Activated CD8-positive, alpha-beta T cell treated with anti-CD3 and anti-CD28 coated beads, Interleukin-2, amount 10 ng/mL, durations not matched to agents 7 days and 5 days (primary cell): ENCODE data around the gene RANGAP1. TPM values are rescaled to one million over a fixed set of nuclear protein-coding genes. Genes with fewer than 3 reads are reported as not detected.

Source experiments
- ATAC-seq: fragments of 150-1000 bp; cut with Tn5 transposase; one replicate; pipeline ENCODE4 v1.10.0; 2021; ENCODE audit warnings: moderate library complexity
- CTCF ChIA-PET: fragments of 350-600 bp; sonication (Branson Sonifier 250); formaldehyde crosslinking; loops from one replicate; lab custom pipeline; 2021; ENCODE audit warnings: antibody characterized with exemption; lab: Charles Lee
- POLR2A ChIA-PET: fragments of 350-600 bp; sonication (Branson Sonifier 250); formaldehyde crosslinking; loops from one replicate; lab custom pipeline; 2021; ENCODE audit warnings: antibody characterized with exemption; lab: Charles Lee
- DNase-seq: peaks from one replicate; pipeline ENCODE4 v3.0.0-alpha.2; 2020
- H3K27ac Mint-ChIP-seq: one replicate; pipeline ENCODE4 v1.8.0; 2021; ENCODE audit warnings: mild to moderate bottlenecking, mixed read lengths
- H3K27me3 Mint-ChIP-seq: one replicate; pipeline ENCODE4 v1.8.0; 2021; ENCODE audit warnings: low read depth, mixed read lengths
- H3K36me3 Mint-ChIP-seq: one replicate; pipeline ENCODE4 v1.8.0; 2021; ENCODE audit warnings: low read depth, mixed read lengths
- H3K4me1 Mint-ChIP-seq: one replicate; pipeline ENCODE4 v1.8.0; 2021; ENCODE audit warnings: low read depth, mixed read lengths
- H3K4me3 Mint-ChIP-seq: one replicate; pipeline ENCODE4 v1.8.0; 2021; ENCODE audit warnings: mild to moderate bottlenecking, mixed read lengths
- H3K9me3 Mint-ChIP-seq: one replicate; pipeline ENCODE4 v1.8.0; 2022; ENCODE audit warnings: mixed read lengths; ENCODE audit not compliant: insufficient read depth
- total RNA-seq, 2 experiments: library from RNA; stranded (reverse); gene quantifications; one replicate each; pipeline ENCODE4 v1.2.3, GENCODE V29; 2021

RANGAP1 gene
- total RNA-seq, 2 experiments from 2014 or later: 123 to 125 TPM

DNA sequence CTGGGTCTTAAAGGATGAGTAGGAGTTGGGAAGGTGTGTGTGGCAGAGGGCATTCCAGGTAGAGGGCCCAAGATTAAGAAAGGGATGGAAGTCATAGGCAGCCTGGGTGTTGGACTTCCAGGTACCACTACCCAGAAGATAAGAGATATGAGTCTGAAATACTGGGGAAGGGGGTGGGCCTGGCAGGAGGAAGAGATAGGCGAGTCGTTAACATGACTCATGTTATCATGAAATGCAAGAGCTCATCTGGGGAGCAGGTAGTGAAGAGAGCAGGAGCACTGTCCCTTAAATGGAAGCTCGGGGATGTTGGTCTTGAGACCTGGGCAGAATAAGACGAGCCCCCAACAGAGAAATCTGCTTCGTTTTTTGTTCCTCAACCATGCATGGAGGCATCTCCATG is 25.5 kb upstream of the RANGAP1 start:
- peak overlapping the region; percentile 2 for H3K27ac Mint-ChIP-seq
- POLR2A ChIA-PET: interaction anchor here (0.6 kb wide), 1 partner anchor 628 kb away, joined by 4 read pairs; no protein-coding TSS in a partner anchor
- peaks cover 13% of the 10 kb centered on the region for H3K4me1 Mint-ChIP-seq
- H3K27me3 Mint-ChIP-seq: no peaks in the 10 kb centered on the region
- no peak overlapping the region for H3K4me3 Mint-ChIP-seq
- no peaks in the 10 kb centered on the region for H3K9me3 Mint-ChIP-seq
- CTCF ChIA-PET: interaction anchor here (1.5 kb wide), 1 partner anchor 9 kb away, joined by 5 read pairs; no protein-coding TSS in a partner anchor
- ATAC-seq (no peak), DNase-seq (no peak)
- H3K36me3 Mint-ChIP-seq: peaks cover 22% of the 10 kb centered on the region

GRCh38 chr22:41310336-41310735 is 24.3 kb upstream of the RANGAP1 start:
- Mint-ChIP-seq H3K27me3 (no peaks in the 10 kb centered on the region), H3K9me3 (no peaks in the 10 kb centered on the region), H3K27ac (no peak overlapping the region), H3K4me3 (no peak overlapping the region), H3K36me3 (peaks cover 23% of the 10 kb centered on the region), H3K4me1 (peaks cover 20% of the 10 kb centered on the region)
- ChIA-PET CTCF (interaction anchor here (0.7 kb wide), 1 partner anchor 127 kb away, joined by 3 read pairs; no protein-coding TSS in a partner anchor), POLR2A (no interaction called here)
- ATAC-seq (no peak), DNase-seq (no peak)

DNA sequence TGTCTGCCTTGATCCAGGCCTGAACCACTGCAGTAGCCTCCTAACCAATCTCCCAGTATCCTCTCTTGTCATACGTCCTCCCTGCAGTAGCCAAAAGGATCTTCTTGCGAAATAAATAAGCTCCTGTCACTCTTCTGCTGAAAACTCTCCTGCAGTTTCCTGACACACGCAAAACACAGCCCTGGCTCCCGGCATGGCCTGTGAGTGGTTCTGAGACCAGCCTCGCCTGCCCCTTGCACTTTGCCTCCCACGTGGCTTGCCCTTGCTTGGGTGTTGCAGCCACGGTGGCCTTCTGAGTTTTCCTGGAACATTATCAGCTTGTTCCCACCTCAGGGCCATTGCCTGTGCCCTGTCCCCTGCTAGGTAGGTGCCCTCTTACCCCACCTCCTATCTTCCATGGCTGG is 22.6 kb upstream of the RANGAP1 start:
- H3K27me3 Mint-ChIP-seq: no peaks in the 10 kb centered on the region
- no peaks in the 10 kb centered on the region for H3K9me3 Mint-ChIP-seq
- CTCF ChIA-PET: no interaction called here
- POLR2A ChIA-PET: no interaction called here
- H3K4me1 Mint-ChIP-seq: peaks cover 31% of the 10 kb centered on the region
- peaks cover 27% of the 10 kb centered on the region for H3K36me3 Mint-ChIP-seq
- DNase-seq (no peak), ATAC-seq (no peak)
- H3K27ac Mint-ChIP-seq: peak overlapping the region; percentile 55
- no peak overlapping the region for H3K4me3 Mint-ChIP-seq

GRCh38 chr22:41308054-41308453 is 22.1 kb upstream of the RANGAP1 start:
- no peaks in the 10 kb centered on the region for H3K27me3 Mint-ChIP-seq
- H3K27ac Mint-ChIP-seq: peak overlapping the region; percentile 55
- ATAC-seq (no peak), DNase-seq (no peak)
- POLR2A ChIA-PET: no interaction called here
- H3K4me3 Mint-ChIP-seq: no peak overlapping the region
- no peaks in the 10 kb centered on the region for H3K9me3 Mint-ChIP-seq
- peaks cover 27% of the 10 kb centered on the region for H3K36me3 Mint-ChIP-seq
- CTCF ChIA-PET: no interaction called here
- H3K4me1 Mint-ChIP-seq: peaks cover 36% of the 10 kb centered on the region

DNA sequence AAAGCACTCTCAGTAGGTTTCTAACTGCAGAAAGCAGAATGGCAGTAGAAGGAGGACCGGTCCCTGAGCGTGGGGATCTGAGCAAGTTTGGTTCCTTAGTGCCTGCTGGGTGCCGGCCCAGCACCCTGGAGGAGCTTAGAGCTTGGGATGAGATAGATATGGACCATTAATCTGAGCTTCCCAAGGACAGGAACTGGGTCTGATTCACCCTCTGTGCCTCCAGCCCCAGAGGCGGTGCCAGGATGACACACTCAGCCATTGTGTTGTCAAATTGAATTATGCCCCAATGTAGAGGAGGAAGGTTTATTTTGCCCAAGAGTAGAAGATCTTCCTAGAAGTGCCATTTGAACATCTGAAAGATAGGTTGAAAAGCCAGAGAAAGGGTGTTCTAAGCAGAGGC is 19.7 kb upstream of the RANGAP1 start:
- ChIA-PET CTCF (interaction anchor here (1.2 kb wide), 1 partner anchor 68 kb away, joined by 3 read pairs; no protein-coding TSS in a partner anchor), POLR2A (interaction anchor here (1.1 kb wide), 1 partner anchor 19 kb away, joined by 4 read pairs; no protein-coding TSS in a partner anchor)
- no peaks in the 10 kb centered on the region for H3K27me3 Mint-ChIP-seq
- no peaks in the 10 kb centered on the region for H3K9me3 Mint-ChIP-seq
- ATAC-seq: no peak
- H3K36me3 Mint-ChIP-seq: peaks cover 27% of the 10 kb centered on the region
- peaks cover 39% of the 10 kb centered on the region for H3K4me1 Mint-ChIP-seq
- H3K4me3 Mint-ChIP-seq: no peak overlapping the region
- no peak for DNase-seq
- H3K27ac Mint-ChIP-seq: no peak overlapping the region

DNA sequence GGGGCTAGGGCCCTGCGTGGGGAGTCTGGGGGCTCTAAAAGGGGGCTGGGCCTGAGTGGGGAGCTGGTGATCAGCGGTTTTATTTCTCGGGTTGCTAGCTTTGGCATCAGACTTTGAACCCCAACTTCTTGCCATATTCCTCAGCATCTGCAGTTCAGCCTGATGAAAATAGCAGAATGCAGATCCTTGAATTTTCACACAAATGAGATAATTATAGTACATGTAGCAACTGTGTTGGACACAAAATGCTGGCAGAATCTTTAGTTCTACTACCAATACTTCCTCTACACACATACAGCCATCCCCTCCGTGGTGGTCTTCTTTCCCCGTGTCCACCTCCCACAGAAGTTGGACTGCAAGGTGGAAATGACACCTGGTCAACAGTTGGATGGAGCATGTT is 16.8 kb upstream of the RANGAP1 start:
- peaks cover 15% of the 10 kb centered on the region for H3K36me3 Mint-ChIP-seq
- peak overlapping the region; percentile 50 for H3K27ac Mint-ChIP-seq
- ATAC-seq (no peak), DNase-seq (no peak)
- H3K9me3 Mint-ChIP-seq: no peaks in the 10 kb centered on the region
- ChIA-PET CTCF (interaction anchor here (1.0 to 1.3 kb wide), 2 partner anchors 9 to 43 kb away, joined by 3 to 5 read pairs; no protein-coding TSS in a partner anchor), POLR2A (interaction anchor here (0.9 to 3.4 kb wide), 2 partner anchors 16 to 496 kb away, joined by 3 to 45 read pairs; partner anchors contain the start of gene RANGAP1)
- H3K4me3 Mint-ChIP-seq: peak overlapping the region; percentile 79
- H3K27me3 Mint-ChIP-seq: no peaks in the 10 kb centered on the region
- H3K4me1 Mint-ChIP-seq: peaks cover 40% of the 10 kb centered on the region

DNA sequence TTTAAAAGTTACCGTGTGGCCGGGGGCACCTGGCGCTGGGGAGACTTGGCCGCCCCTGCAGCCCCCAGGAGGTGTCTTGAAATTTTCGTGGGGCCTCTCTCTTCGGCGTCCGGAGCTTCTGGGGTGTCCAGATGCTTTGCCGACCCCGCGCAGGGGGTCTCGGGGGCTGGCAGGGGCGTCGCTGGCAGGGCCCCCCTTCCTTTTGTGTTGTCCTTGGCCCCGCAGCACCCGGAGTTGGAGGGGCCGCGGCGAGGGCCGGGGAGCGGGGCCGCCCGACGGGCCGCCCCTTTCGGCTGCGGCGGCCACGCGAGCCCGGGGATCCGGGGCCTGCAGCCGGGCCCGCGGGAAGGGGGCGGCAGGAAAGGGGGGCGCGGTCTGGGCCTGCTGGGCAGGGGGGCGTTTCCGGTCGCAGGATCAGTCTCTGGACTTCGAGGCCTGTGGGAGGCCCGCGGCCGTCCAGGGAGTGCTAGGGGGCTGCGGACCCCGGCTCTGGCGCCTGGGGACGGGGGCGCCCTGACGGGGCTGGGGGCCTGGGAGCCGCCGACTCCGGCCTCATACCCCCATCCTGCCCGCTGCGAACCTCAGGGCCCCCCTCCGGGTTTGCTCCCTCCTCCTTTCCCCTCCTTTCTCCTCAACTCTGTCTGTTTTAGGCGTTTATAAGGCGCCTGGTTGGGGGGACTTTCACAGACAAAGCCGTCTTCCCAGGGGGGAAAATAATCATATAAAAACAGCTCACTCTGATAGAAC is 16.2 kb upstream of the RANGAP1 start:
- ATAC-seq: peak; percentile 6

GRCh38 chr22:41301085-41302020 is 15.4 kb upstream of the RANGAP1 start, which contains the start of gene ZC3H7B:
ZC3H7B (plus strand) TSS chr22:41301525; CDS start chr22:41320661, 19,136 bp downstream.
- peaks cover 8% of the 10 kb centered on the region for H3K36me3 Mint-ChIP-seq
- peak; percentile 89 for DNase-seq
- H3K4me1 Mint-ChIP-seq: peaks cover 32% of the 10 kb centered on the region

More for the DNA sequence above, 16.2 kb upstream of the RANGAP1 start:
- peak overlapping the region; percentile 67 for H3K27ac Mint-ChIP-seq
- H3K9me3 Mint-ChIP-seq: no peaks in the 10 kb centered on the region
- H3K4me1 Mint-ChIP-seq: peaks cover 34% of the 10 kb centered on the region
- H3K4me3 Mint-ChIP-seq: peak overlapping the region; percentile 79
- H3K36me3 Mint-ChIP-seq: peaks cover 9% of the 10 kb centered on the region
- H3K27me3 Mint-ChIP-seq: no peaks in the 10 kb centered on the region
- no peak for DNase-seq
- ChIA-PET POLR2A (interaction anchor here (0.9 to 3.4 kb wide), 5 partner anchors 15 to 497 kb away, joined by 3 to 45 read pairs (median 3); partner anchors contain the start of genes PHF5A and RANGAP1), CTCF (interaction anchor here (0.6 to 1.3 kb wide), 7 partner anchors 10 to 379 kb away, joined by 3 to 15 read pairs (median 5); partner anchors contain the start of genes RANGAP1 and TEF)

GRCh38 chr22:41300661-41301060 is 14.7 kb upstream of the RANGAP1 start:
- Mint-ChIP-seq H3K27ac (peak overlapping the region; percentile 63), H3K9me3 (no peaks in the 10 kb centered on the region), H3K27me3 (no peaks in the 10 kb centered on the region), H3K36me3 (peaks cover 5% of the 10 kb centered on the region), H3K4me3 (peak overlapping the region; percentile 63), H3K4me1 (peaks cover 29% of the 10 kb centered on the region)
- ATAC-seq (no peak), DNase-seq (no peak)
- ChIA-PET POLR2A (interaction anchor here (1.0 to 3.4 kb wide), 3 partner anchors 14 to 146 kb away, joined by 4 to 45 read pairs (median 6); partner anchors contain the start of genes RANGAP1 and TOB2), CTCF (interaction anchor here (0.6 to 1.1 kb wide), 4 partner anchors 15 to 1821 kb away, joined by 3 to 15 read pairs (median 3); partner anchors contain the start of gene RANGAP1)

More at GRCh38 chr22:41301085-41302020, 15.4 kb upstream of the RANGAP1 start, which contains the start of gene ZC3H7B:
- ChIA-PET CTCF (interaction anchor here (0.6 to 1.3 kb wide), 8 partner anchors 14 to 1820 kb away, joined by 3 to 15 read pairs (median 4); partner anchors contain the start of genes RANGAP1 and TEF), POLR2A (interaction anchor here (1.0 to 3.4 kb wide), 5 partner anchors 15 to 167 kb away, joined by 3 to 45 read pairs (median 4); partner anchors contain the start of genes PHF5A, RANGAP1 and TOB2)
- H3K4me3 Mint-ChIP-seq: peak within 1 kb of the TSS; percentile 79
- H3K27me3 Mint-ChIP-seq: no peaks in the 10 kb centered on the region
- no peaks in the 10 kb centered on the region for H3K9me3 Mint-ChIP-seq
- peak; percentile 100 for ATAC-seq
- H3K27ac Mint-ChIP-seq: peak within 1 kb of the TSS; percentile 67

DNA sequence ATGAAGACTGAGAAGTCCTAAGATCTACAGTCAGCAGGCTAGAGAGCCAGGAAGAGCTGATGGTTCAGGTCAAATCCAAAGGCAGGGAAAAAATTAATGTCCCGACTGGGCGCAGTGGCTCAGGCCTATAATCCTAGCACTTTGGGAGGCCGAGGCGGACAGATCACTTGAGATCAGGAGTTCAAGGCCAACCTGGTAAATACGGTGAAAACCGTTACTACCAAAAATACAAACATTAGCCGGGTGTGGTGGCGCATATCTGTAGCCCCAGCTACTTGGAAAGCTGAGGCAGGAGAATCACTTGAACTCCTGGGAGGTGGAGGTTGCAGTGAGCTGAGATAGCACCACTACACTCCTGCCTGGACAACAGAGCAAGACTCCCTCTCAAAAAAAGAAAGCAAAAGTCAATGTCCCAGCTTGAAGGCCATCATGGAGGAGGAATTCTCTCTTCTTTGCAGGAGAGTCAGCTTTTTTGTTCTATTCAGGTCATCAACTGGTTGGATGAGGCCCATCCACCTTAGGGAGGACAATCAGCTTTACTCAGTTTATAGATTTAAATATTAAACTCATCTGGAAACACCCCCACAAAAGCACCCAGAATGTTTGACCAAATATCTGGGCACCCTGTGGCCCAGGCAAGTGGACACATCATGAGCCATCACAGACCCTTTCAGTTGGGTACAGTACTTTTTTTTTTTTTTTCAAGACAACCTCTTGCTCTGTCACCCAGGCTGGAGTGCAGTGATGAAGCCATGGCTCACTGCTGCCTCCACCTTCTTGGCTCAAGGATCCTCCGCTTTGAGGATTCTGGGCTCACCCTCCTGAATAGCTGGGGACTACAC is 11.1 kb upstream of the RANGAP1 start:
- H3K9me3 Mint-ChIP-seq: no peaks in the 10 kb centered on the region
- no peak overlapping the region for H3K27ac Mint-ChIP-seq
- H3K27me3 Mint-ChIP-seq: no peaks in the 10 kb centered on the region
- ChIA-PET POLR2A (no interaction called here), CTCF (no interaction called here)
- ATAC-seq: no peak
- H3K4me1 Mint-ChIP-seq: peaks cover 6% of the 10 kb centered on the region
- DNase-seq: no peak
- H3K36me3 Mint-ChIP-seq: no peaks in the 10 kb centered on the region
- H3K4me3 Mint-ChIP-seq: no peak overlapping the region
